Esophagus squamous epithelium (tissue), 5 donors: ENCODE data around the gene SNAP91. TPM values are rescaled to one million over a fixed set of nuclear protein-coding genes. Genes with fewer than 3 reads are reported as not detected.

Experiments
- DNase-seq: peaks from one replicate; lab custom pipeline; 2025; lab: John Stamatoyannopoulos, UW
- H3K27ac ChIP-seq, 4 donors: fragments of 200-600 bp; sonication (generic); one replicate each; pipeline ENCODE4 v1.5.1; 2016 to 2019; ENCODE audit warnings: mild to moderate bottlenecking in 1 of 4
- H3K27me3 ChIP-seq, 4 donors: fragments of 200-600 bp; sonication (generic); 1 replicate in 3 of 4; 2 replicates in 1 of 4; pipeline versions ENCODE4 v1.5.1 to v1.6.0; 2017 to 2021; ENCODE audit warnings: antibody characterized with exemption in 1 of 4
- H3K36me3 ChIP-seq, 3 donors: fragments of 200-600 bp; sonication (generic); one replicate each; pipeline ENCODE4 v1.5.1; 2016 to 2019
- H3K4me1 ChIP-seq, 3 donors: fragments of 200-600 bp; sonication (generic); one replicate each; pipeline ENCODE4 v1.5.1; 2017 to 2019
- H3K4me3 ChIP-seq, 4 donors: fragments of 200-600 bp; sonication (generic); 1 replicate in 3 of 4; 2 replicates in 1 of 4; pipeline ENCODE4 v1.5.1; 2016 to 2019; ENCODE audit warnings: mild to moderate bottlenecking in 2 of 4, moderate library complexity in 1 of 4
- H3K9me3 ChIP-seq, 3 donors: fragments of 200-600 bp; sonication (generic); one replicate each; pipeline ENCODE4 v1.5.1; 2016 to 2019
- POLR2A ChIP-seq, 4 donors: fragments of 450-650 bp; IDR thresholded peaks; one replicate each; pipeline ENCODE4 v1.6.1; 2017; ENCODE audit warnings: antibody characterized with exemption in 4 of 4, mild to moderate bottlenecking in 4 of 4, moderate library complexity in 3 of 4
- WGBS, 2 donors: methylation state at CpG; one replicate each; pipeline ENCODE4 v1.1.5; 2018; 5-methylcytosine and 5-hydroxymethylcytosine counted together
- intact Hi-C: fragments of 100-400 bp; cut with DNase I; formaldehyde crosslinking; loops from one replicate; pipeline ENCODE4 v1.15.0; 2022
- total RNA-seq, 4 donors: library from RNA; depleted of rRNA; stranded (reverse); fragments of >200 nt; gene quantifications; one replicate each; pipeline ENCODE4 v1.1.0, GENCODE V29; 2016
- TF ChIP-seq, protein P1 (sequence below), 6 experiments: fragments of 450-650 bp in 4 of 6; fragments of 200-600 bp in 2 of 6; sonication (generic) in 2 of 6; IDR thresholded peaks; one replicate each; pipeline ENCODE4 v1.5.1; 2016 to 2019; ENCODE audit warnings: antibody characterized with exemption in 6 of 6, mild to moderate bottlenecking in 4 of 6, moderate library complexity in 4 of 6
- donor health status: DM: yes; HTN: yes; CAD: no.

Gene SNAP91
- total RNA-seq, 4 donors from 2014 or later, result not detected

- no peak for DNase-seq
- Histone ChIP-seq H3K4me1 (peaks cover 0 to 14% (median 10%) of the 10 kb centered on the region in 3 donors), H3K4me3 (no peak overlapping the region), H3K36me3 (no peaks in the 10 kb centered on the region), H3K9me3 (no peaks in the 10 kb centered on the region), H3K27ac (no peak overlapping the region), H3K27me3 (peaks cover 0 to 23% (median 0%) of the 10 kb centered on the region in 4 donors)
- TF ChIP-seq, protein P1, sequence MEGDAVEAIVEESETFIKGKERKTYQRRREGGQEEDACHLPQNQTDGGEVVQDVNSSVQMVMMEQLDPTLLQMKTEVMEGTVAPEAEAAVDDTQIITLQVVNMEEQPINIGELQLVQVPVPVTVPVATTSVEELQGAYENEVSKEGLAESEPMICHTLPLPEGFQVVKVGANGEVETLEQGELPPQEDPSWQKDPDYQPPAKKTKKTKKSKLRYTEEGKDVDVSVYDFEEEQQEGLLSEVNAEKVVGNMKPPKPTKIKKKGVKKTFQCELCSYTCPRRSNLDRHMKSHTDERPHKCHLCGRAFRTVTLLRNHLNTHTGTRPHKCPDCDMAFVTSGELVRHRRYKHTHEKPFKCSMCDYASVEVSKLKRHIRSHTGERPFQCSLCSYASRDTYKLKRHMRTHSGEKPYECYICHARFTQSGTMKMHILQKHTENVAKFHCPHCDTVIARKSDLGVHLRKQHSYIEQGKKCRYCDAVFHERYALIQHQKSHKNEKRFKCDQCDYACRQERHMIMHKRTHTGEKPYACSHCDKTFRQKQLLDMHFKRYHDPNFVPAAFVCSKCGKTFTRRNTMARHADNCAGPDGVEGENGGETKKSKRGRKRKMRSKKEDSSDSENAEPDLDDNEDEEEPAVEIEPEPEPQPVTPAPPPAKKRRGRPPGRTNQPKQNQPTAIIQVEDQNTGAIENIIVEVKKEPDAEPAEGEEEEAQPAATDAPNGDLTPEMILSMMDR (IDR thresholded peaks at IDR 0.05), result no peak
- no peak for TF ChIP-seq POLR2A (IDR thresholded peaks at IDR 0.05)
- WGBS, 2 donors, result 71 to 90% methylated on average over 3 of the region's 3 CpGs
- intact Hi-C loops, result loop anchor here (5.0 kb wide), 1 partner anchor 93 kb away; no protein-coding TSS in a partner anchor
Measured at GRCh38 chr6:83510791-83511190, 198.1 kb downstream of the SNAP91 start.

DNA sequence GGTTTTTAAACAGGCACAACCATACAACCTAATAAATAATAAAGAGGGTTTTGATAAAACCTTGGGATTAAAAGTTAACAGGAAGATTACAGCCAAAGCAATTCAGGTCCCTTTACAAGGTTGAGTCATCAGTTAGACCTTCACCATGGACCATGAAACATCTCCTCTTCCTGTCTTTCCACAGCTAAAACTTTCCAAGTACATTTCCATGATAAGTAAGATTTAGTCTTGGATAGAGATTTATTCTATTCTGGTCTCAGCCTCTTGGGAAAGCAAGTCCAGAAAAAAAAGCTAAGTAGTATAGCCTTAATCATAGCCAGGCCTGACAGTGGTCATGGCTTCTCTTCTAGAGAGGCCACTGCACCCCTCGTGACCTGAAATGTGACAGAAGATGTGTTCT is 199.5 kb downstream of the SNAP91 start:
- WGBS, 2 donors, result 78% methylated on average over 1 of the region's 1 CpG; no CpG with 5 or more reads in 1 of the 2 donors
- no peak for TF ChIP-seq POLR2A (IDR thresholded peaks at IDR 0.05)
- TF ChIP-seq, protein P1 (IDR thresholded peaks at IDR 0.05), result no peak
- Histone ChIP-seq H3K36me3 (no peaks in the 10 kb centered on the region), H3K27ac (no peak overlapping the region), H3K4me1 (peaks cover 0 to 14% (median 10%) of the 10 kb centered on the region in 3 donors), H3K27me3 (peaks cover 0 to 20% (median 0%) of the 10 kb centered on the region in 4 donors), H3K9me3 (no peaks in the 10 kb centered on the region), H3K4me3 (no peak overlapping the region)
- intact Hi-C loops, result no loop called here
- no peak for DNase-seq

DNA sequence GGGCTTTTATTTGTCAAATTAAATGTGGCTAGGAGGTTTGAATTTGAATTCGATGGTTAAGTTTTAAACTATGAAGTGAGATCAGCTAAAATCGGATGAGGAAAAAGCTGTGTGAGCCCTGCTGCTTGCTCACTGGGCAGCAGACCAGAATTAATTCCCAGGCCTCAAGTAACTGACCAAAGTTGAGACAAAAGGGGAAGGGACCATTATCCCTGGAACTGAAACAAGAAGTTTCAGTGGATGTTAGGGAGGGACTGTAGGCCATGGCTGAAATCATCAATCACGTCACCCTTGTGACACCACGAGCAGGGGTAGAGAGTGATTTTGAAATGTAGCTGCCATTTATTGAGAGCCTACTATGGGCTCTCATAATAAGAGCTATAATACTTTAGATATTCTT is 203.5 kb downstream of the SNAP91 start:
- H3K4me3 ChIP-seq, result no peak overlapping the region
- no peak for DNase-seq
- intact Hi-C loops, result no loop called here
- no peaks in the 10 kb centered on the region for H3K36me3 ChIP-seq
- no peaks in the 10 kb centered on the region for H3K4me1 ChIP-seq
- no peaks in the 10 kb centered on the region for H3K27me3 ChIP-seq
- TF ChIP-seq, protein P1 (IDR thresholded peaks at IDR 0.05), result no peak
- TF ChIP-seq POLR2A (IDR thresholded peaks at IDR 0.05), result no peak
- no peak overlapping the region for H3K27ac ChIP-seq
- H3K9me3 ChIP-seq, result no peaks in the 10 kb centered on the region
- 62 to 69% methylated on average over 4 of the region's 4 CpGs for WGBS, 2 donors

Other genes with a start within 250 kb of the SNAP91 start
- gene PRSS35, start 196.6 kb downstream of the SNAP91 start, total RNA-seq, result not detected
- 1 to 10 TPM in 1 of 4 donors, not detected in 3; 1.1 TPM for gene RIPPLY2, start 144.3 kb upstream of the SNAP91 start, total RNA-seq
- gene CYB5R4, start 150.6 kb upstream of the SNAP91 start, total RNA-seq, result 10 to 100 TPM in 2 of 4 donors, 1 to 10 TPM in 2; 9.2 to 32.7 (median 14.2) TPM